WTC11 (cell line): ENCODE results near the gene TSPO2. TPM values are rescaled to one million over a fixed set of nuclear protein-coding genes. Genes with fewer than 3 reads are reported as not detected.

Experiments used
- ATAC-seq: fragments of 200-7000 bp; cut with Tn5 transposase; 2 replicates; pipeline ENCODE4 v1.10.0; 2021; ENCODE audit warnings: mild to moderate bottlenecking, moderate library complexity
- CTCF ChIA-PET: fragments of 300-600 bp; sonication (Branson Sonifier 250); formaldehyde crosslinking; loops from one replicate; lab custom pipeline; 2021; ENCODE audit warnings: antibody characterized with exemption; lab: Charles Lee
- POLR2A ChIA-PET: fragments of 350-600 bp; sonication (Branson Sonifier 250); formaldehyde crosslinking; loops from one replicate; lab custom pipeline; 2021; ENCODE audit warnings: antibody characterized with exemption; lab: Charles Lee
- DNase-seq: peaks from one replicate; pipeline ENCODE4 v3.0.0; 2021; ENCODE audit warnings: low spot score
- H3K27ac Mint-ChIP-seq: 2 replicates; pipeline ENCODE4 v1.8.0; 2021; ENCODE audit warnings: mixed read lengths
- H3K27me3 Mint-ChIP-seq: 2 replicates; pipeline ENCODE4 v1.8.0; 2021; ENCODE audit warnings: low read depth, mild to moderate bottlenecking, moderate library complexity, mixed read lengths
- H3K36me3 Mint-ChIP-seq: 2 replicates; pipeline ENCODE4 v1.8.0; 2021; ENCODE audit warnings: mixed read lengths
- H3K4me1 Mint-ChIP-seq: 2 replicates; pipeline ENCODE4 v1.8.0; 2022; ENCODE audit warnings: mixed read lengths
- H3K4me3 Mint-ChIP-seq: 2 replicates; pipeline ENCODE4 v1.8.0; 2021; ENCODE audit warnings: mild to moderate bottlenecking, moderate library complexity, mixed read lengths
- H3K9me3 Mint-ChIP-seq: 2 replicates; pipeline ENCODE4 v1.8.0; 2021; ENCODE audit warnings: mixed read lengths
- ATF3 ChIP-seq: sonication (generic); formaldehyde crosslinking; conservative IDR thresholded peaks from 2 replicates; pipeline ENCODE4 v1.8.1; 2022; ENCODE audit warnings: mild to moderate bottlenecking, missing genetic modification reagents
- CREB1 ChIP-seq: sonication (generic); formaldehyde crosslinking; IDR thresholded peaks from 2 replicates; pipeline ENCODE4 v1.8.0; 2023; ENCODE audit warnings: mild to moderate bottlenecking, missing genetic modification reagents
- CREM ChIP-seq: sonication (generic); formaldehyde crosslinking; IDR thresholded peaks from 2 replicates; pipeline ENCODE4 v1.8.1; 2022; ENCODE audit warnings: mild to moderate bottlenecking, missing genetic modification reagents, moderate library complexity
- ELF4 ChIP-seq: sonication (generic); formaldehyde crosslinking; IDR thresholded peaks from 2 replicates; pipeline ENCODE4 v1.8.1; 2022; ENCODE audit warnings: low read depth, mild to moderate bottlenecking, moderate library complexity, missing genetic modification reagents
- EMX1 ChIP-seq: fragments of 250-450 bp; sonication (Bioruptor Pico); IDR thresholded peaks from 2 replicates; pipeline ENCODE4 v1.8.0; 2021; ENCODE audit warnings: mild to moderate bottlenecking
- ETV6 ChIP-seq: sonication (generic); formaldehyde crosslinking; IDR thresholded peaks from 2 replicates; pipeline ENCODE4 v1.8.1; 2022; ENCODE audit warnings: mild to moderate bottlenecking, missing genetic modification reagents
- GTF2I ChIP-seq: fragments of 250-450 bp; sonication (Bioruptor Pico); conservative IDR thresholded peaks from 2 replicates; pipeline ENCODE4 v1.4.0; 2021; ENCODE audit warnings: mild to moderate bottlenecking
- MXD4 ChIP-seq: fragments of 250-450 bp; sonication (Bioruptor Pico); IDR thresholded peaks from 2 replicates; pipeline ENCODE4 v1.8.0; 2021; ENCODE audit warnings: mild to moderate bottlenecking, moderate library complexity, borderline replicate concordance
- MYBL2 ChIP-seq: sonication (generic); formaldehyde crosslinking; IDR thresholded peaks from 2 replicates; pipeline ENCODE4 v1.8.1; 2023; ENCODE audit warnings: mild to moderate bottlenecking, moderate library complexity, missing genetic modification reagents
- NFYB ChIP-seq: sonication (generic); formaldehyde crosslinking; conservative IDR thresholded peaks from 2 replicates; pipeline ENCODE4 v1.8.0; 2022; ENCODE audit warnings: low read depth, missing genetic modification reagents
- NR1H2 ChIP-seq: sonication (generic); formaldehyde crosslinking; IDR thresholded peaks from 2 replicates; pipeline ENCODE4 v1.9.0; 2021; ENCODE audit warnings: mild to moderate bottlenecking, moderate library complexity, missing genetic modification reagents
- RELA ChIP-seq: sonication (generic); formaldehyde crosslinking; IDR thresholded peaks from 2 replicates; pipeline ENCODE4 v1.8.1; 2022; ENCODE audit warnings: missing genetic modification reagents, mild to moderate bottlenecking, borderline replicate concordance
- SMAD3 ChIP-seq: sonication (generic); formaldehyde crosslinking; IDR thresholded peaks from 2 replicates; pipeline ENCODE4 v1.8.0; 2022; ENCODE audit warnings: missing genetic modification reagents, mild to moderate bottlenecking, borderline replicate concordance
- SP1 ChIP-seq: sonication (generic); formaldehyde crosslinking; conservative IDR thresholded peaks from 2 replicates; pipeline ENCODE4 v1.8.1; 2022; ENCODE audit warnings: missing genetic modification reagents
- TCF7 ChIP-seq: sonication (generic); formaldehyde crosslinking; IDR thresholded peaks from 2 replicates; pipeline ENCODE4 v1.8.0; 2022; ENCODE audit warnings: mild to moderate bottlenecking, low read depth, missing genetic modification reagents, moderate library complexity
- TP53 ChIP-seq: sonication (generic); formaldehyde crosslinking; IDR thresholded peaks from 2 replicates; pipeline ENCODE4 v1.8.1; 2023; ENCODE audit warnings: mild to moderate bottlenecking, missing genetic modification reagents
- USF1 ChIP-seq: sonication (generic); formaldehyde crosslinking; IDR thresholded peaks from 2 replicates; pipeline ENCODE4 v1.8.0; 2022; ENCODE audit warnings: mild to moderate bottlenecking, missing genetic modification reagents
- ZBTB21 ChIP-seq: sonication (generic); formaldehyde crosslinking; IDR thresholded peaks from 2 replicates; pipeline ENCODE4 v1.8.1; 2023; ENCODE audit warnings: mild to moderate bottlenecking, missing genetic modification reagents, borderline replicate concordance
- ZNF263 ChIP-seq: sonication (generic); formaldehyde crosslinking; IDR thresholded peaks from 2 replicates; pipeline ENCODE4 v1.8.1; 2022; ENCODE audit warnings: low read depth, mild to moderate bottlenecking, moderate library complexity, missing genetic modification reagents
- total RNA-seq: library from RNA; stranded (reverse); gene quantifications from 3 replicates; pipeline ENCODE4 v1.2.3, GENCODE V29; 2021
- TF ChIP-seq, protein P1 (sequence below): fragments of 250-450 bp; sonication (Bioruptor Pico); IDR thresholded peaks from 2 replicates; pipeline ENCODE4 v1.8.0; 2021; ENCODE audit warnings: mild to moderate bottlenecking
- TF ChIP-seq, protein P2 (sequence below): fragments of 250-450 bp; sonication (Bioruptor Pico); conservative IDR thresholded peaks from 2 replicates; pipeline ENCODE4 v1.9.0; 2021; ENCODE audit warnings: mild to moderate bottlenecking
- TF ChIP-seq, protein P3 (sequence below): fragments of 250-450 bp; sonication (Bioruptor Pico); IDR thresholded peaks from 2 replicates; pipeline ENCODE4 v1.9.0; 2021; ENCODE audit warnings: mild to moderate bottlenecking
- TF ChIP-seq, protein P4 (sequence below): sonication (generic); formaldehyde crosslinking; IDR thresholded peaks from 2 replicates; pipeline ENCODE4 v1.8.1; 2022; ENCODE audit warnings: mild to moderate bottlenecking, moderate library complexity, missing genetic modification reagents
- TF ChIP-seq, protein P5 (sequence below): sonication (generic); formaldehyde crosslinking; IDR thresholded peaks from 2 replicates; pipeline ENCODE4 v1.8.1; 2023; ENCODE audit warnings: mild to moderate bottlenecking, missing genetic modification reagents, moderate library complexity

Gene TSPO2
- total RNA-seq, 1 experiment from 2014 or later, result not detected

DNA sequence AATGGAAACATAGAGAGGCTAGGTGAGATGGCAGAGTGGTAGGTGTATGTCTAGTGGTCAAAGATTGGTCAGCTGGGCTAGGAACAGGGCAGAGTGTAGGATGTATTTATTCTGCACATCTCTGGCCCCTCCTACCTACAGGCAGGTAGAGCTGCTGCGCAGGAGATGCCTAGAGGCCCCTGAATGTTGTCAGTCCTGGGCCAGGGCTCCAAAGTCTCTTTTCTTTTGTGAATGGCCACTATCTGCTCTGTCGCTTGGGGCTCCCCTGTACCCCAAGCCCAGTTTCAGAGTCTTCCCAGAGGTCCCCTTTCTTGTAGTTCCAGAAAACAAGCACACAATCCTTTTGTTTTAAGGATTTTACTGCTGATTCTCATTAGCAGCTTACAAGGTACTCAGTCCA, 5.0 kb downstream of the TSPO2 start (continued):
- TF ChIP-seq, protein P1, sequence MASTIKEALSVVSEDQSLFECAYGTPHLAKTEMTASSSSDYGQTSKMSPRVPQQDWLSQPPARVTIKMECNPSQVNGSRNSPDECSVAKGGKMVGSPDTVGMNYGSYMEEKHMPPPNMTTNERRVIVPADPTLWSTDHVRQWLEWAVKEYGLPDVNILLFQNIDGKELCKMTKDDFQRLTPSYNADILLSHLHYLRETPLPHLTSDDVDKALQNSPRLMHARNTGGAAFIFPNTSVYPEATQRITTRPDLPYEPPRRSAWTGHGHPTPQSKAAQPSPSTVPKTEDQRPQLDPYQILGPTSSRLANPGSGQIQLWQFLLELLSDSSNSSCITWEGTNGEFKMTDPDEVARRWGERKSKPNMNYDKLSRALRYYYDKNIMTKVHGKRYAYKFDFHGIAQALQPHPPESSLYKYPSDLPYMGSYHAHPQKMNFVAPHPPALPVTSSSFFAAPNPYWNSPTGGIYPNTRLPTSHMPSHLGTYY (CRISPR knock-in tag), result no peak
- TF ChIP-seq, protein P2, sequence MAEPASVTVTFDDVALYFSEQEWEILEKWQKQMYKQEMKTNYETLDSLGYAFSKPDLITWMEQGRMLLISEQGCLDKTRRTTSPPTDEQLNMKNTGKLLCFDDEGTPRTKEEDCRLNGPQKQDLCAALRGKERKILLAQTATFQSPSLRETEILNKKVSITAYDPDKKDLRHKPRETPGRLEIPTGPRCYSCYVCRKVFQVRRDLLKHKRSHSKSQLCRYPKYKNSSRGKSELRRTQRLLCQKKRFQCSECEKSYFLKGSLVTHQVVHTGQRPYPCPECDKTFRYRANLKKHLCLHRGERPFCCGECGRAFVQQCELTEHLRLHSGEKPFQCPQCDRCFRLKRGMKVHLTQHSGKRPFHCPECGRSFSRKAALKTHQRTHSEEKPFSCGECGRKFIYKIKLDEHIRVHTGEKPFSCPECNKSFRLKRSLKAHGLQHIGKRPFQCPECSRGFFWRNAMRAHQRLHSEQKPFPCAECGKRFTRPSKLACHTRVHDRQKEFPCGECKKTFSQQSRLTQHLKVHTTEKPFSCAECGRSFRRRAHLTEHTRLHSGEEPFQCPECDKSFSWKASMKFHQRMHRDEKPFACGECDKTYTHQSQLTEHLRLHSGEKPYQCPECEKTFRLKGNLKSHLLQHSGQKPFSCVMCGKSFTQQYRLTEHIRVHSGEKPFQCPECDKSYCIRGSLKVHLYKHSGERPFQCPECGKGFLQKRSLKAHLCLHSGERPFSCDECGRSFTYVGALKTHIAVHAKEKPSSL (CRISPR knock-in tag), result no peak
- TF ChIP-seq GTF2I (CRISPR knock-in tag) (no peak), TCF7 (no peak), SP1 (CRISPR knock-in tag) (no peak), ZBTB21 (CRISPR knock-in tag) (no peak), TP53 (CRISPR knock-in tag) (no peak)
- TF ChIP-seq, protein P3, sequence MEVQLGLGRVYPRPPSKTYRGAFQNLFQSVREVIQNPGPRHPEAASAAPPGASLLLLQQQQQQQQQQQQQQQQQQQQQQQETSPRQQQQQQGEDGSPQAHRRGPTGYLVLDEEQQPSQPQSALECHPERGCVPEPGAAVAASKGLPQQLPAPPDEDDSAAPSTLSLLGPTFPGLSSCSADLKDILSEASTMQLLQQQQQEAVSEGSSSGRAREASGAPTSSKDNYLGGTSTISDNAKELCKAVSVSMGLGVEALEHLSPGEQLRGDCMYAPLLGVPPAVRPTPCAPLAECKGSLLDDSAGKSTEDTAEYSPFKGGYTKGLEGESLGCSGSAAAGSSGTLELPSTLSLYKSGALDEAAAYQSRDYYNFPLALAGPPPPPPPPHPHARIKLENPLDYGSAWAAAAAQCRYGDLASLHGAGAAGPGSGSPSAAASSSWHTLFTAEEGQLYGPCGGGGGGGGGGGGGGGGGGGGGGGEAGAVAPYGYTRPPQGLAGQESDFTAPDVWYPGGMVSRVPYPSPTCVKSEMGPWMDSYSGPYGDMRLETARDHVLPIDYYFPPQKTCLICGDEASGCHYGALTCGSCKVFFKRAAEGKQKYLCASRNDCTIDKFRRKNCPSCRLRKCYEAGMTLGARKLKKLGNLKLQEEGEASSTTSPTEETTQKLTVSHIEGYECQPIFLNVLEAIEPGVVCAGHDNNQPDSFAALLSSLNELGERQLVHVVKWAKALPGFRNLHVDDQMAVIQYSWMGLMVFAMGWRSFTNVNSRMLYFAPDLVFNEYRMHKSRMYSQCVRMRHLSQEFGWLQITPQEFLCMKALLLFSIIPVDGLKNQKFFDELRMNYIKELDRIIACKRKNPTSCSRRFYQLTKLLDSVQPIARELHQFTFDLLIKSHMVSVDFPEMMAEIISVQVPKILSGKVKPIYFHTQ (CRISPR knock-in tag), result no peak

DNA sequence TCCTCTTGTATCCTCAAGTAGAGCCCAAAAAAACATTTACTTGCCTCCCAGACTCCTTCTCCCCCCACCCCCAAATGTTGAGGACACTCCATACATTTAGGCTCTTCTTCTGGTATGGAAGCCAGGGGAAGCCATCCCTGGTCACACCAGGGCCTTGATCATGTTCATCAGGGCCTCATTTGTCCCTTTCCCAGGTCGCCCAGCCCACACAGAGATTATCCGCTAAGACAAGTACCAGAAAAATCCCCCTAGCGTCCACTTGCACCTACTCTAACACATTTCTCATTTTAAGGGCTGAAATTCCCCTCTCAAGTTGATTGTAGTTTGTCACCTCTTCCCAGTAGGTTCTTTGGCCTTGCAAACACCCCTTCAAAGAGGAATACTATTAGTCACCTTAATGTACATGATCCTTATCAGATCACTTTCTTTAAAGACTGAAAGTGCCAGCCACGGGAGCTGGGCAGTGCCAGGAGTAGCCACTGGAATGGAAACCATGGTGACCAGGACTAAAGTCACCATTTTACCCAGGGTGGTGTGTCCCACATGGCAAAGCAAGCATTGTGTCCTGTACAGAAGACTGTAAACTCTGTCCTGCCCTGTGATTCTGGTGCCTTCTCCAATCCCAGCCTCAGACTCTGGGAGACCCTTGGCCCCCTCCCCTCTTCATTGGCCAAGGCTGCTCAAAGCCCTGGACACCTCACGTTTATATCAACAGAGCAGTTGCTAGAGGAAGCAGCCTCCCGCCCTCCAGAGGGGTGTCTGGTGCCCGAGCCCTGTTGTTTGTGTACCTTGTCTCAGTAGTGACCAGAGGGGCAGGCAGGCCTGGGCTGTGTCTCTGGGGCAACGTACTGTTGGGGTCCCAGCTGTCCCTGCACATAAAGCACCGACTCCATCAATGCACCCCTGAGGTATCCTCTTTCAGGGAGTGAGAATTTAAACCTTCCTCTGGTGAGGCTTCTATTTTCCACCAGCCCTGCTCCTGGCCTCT, 5.8 kb downstream of the TSPO2 start:
- H3K27me3 Mint-ChIP-seq, result no peaks in the 10 kb centered on the region
- POLR2A ChIA-PET, result no interaction called here
- H3K36me3 Mint-ChIP-seq, result no peaks in the 10 kb centered on the region
- no peak overlapping the region for H3K4me3 Mint-ChIP-seq
- DNase-seq, result no peak
- H3K9me3 Mint-ChIP-seq, result no peaks in the 10 kb centered on the region
- ATAC-seq, result no peak
- peaks cover 20% of the 10 kb centered on the region for H3K4me1 Mint-ChIP-seq
- CTCF ChIA-PET, result interaction anchor here (1.1 to 3.0 kb wide), 3 partner anchors 9 to 152 kb away, joined by 3 to 26 read pairs (median 8); partner anchors contain the start of gene UNC5CL
- H3K27ac Mint-ChIP-seq, result no peak overlapping the region
- no peak for TF ChIP-seq RELA (CRISPR knock-in tag)
- TF ChIP-seq EMX1 (CRISPR knock-in tag), result no peak
- TF ChIP-seq, protein P4, sequence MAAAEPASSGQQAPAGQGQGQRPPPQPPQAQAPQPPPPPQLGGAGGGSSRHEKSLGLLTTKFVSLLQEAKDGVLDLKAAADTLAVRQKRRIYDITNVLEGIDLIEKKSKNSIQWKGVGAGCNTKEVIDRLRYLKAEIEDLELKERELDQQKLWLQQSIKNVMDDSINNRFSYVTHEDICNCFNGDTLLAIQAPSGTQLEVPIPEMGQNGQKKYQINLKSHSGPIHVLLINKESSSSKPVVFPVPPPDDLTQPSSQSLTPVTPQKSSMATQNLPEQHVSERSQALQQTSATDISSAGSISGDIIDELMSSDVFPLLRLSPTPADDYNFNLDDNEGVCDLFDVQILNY (CRISPR knock-in tag), result no peak
- no peak for TF ChIP-seq ETV6 (CRISPR knock-in tag)
- TF ChIP-seq NFYB (CRISPR knock-in tag), result no peak
- TF ChIP-seq, protein P5, sequence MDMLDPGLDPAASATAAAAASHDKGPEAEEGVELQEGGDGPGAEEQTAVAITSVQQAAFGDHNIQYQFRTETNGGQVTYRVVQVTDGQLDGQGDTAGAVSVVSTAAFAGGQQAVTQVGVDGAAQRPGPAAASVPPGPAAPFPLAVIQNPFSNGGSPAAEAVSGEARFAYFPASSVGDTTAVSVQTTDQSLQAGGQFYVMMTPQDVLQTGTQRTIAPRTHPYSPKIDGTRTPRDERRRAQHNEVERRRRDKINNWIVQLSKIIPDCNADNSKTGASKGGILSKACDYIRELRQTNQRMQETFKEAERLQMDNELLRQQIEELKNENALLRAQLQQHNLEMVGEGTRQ (CRISPR knock-in tag), result no peak
- no peak for TF ChIP-seq CREM (CRISPR knock-in tag)
- TF ChIP-seq USF1 (CRISPR knock-in tag), result no peak
- no peak for TF ChIP-seq ZNF263 (CRISPR knock-in tag)
- no peak for TF ChIP-seq ATF3
- no peak for TF ChIP-seq NR1H2 (CRISPR knock-in tag)
- no peak for TF ChIP-seq MYBL2 (CRISPR knock-in tag)
- TF ChIP-seq ELF4, result no peak
- TF ChIP-seq CREB1 (CRISPR knock-in tag), result no peak
- TF ChIP-seq MXD4 (CRISPR knock-in tag), result no peak
- no peak for TF ChIP-seq SMAD3
- TF ChIP-seq, protein P2 (CRISPR knock-in tag), result no peak
